NCI-H345 treated with DMSO at 0.1 percent for 48 hours (cell line): ENCODE data around the gene DDC.
"Not testable (repeated sequence)": the region's sequence is repeated elsewhere in the genome, so short reads cannot be mapped to it uniquely, and the experiment has no call there.

Experiments used
- DNase-seq: peaks from one replicate; lab custom pipeline; 2025; ENCODE audit not compliant: unreplicated experiment; lab: John Stamatoyannopoulos, UW

The DDC gene

GRCh38 chr7:50529093-50529862, 35.9 kb downstream of the DDC start:
- DNase-seq = no peak

GRCh38 chr7:50528266-50529092, 36.7 kb downstream of the DDC start:
- DNase-seq = no peak

- not testable (repeated sequence) for DNase-seq
Observed at GRCh38 chr7:50519350-50519749, 45.9 kb downstream of the DDC start.

- no peak for DNase-seq
Observed at GRCh38 chr7:50513166-50513871, 51.9 kb downstream of the DDC start.

GRCh38 chr7:50512384-50512783, 52.8 kb downstream of the DDC start:
- DNase-seq = no peak

- no peak for DNase-seq
Observed at GRCh38 chr7:50509459-50509858, 55.7 kb downstream of the DDC start.

GRCh38 chr7:50508471-50508943, 56.7 kb downstream of the DDC start:
- no peak for DNase-seq

- DNase-seq = no peak
Observed at GRCh38 chr7:50507898-50508470, 57.2 kb downstream of the DDC start.

- DNase-seq = no peak
Observed at GRCh38 chr7:50505553-50506210, 59.5 kb downstream of the DDC start.

GRCh38 chr7:50504646-50505546, 60.3 kb downstream of the DDC start:
- DNase-seq = no peak

GRCh38 chr7:50502947-50503346, 62.3 kb downstream of the DDC start:
- no peak for DNase-seq

GRCh38 chr7:50502001-50502684, 63.1 kb downstream of the DDC start:
- no peak for DNase-seq

- DNase-seq = no peak
Observed at GRCh38 chr7:50499092-50499491, 66.1 kb downstream of the DDC start.

GRCh38 chr7:50497968-50498367, 67.2 kb downstream of the DDC start:
- DNase-seq = no peak

- DNase-seq = no peak
Observed at GRCh38 chr7:50497068-50497642, 68.0 kb downstream of the DDC start.

GRCh38 chr7:50496569-50496968, 68.6 kb downstream of the DDC start:
- no peak for DNase-seq

GRCh38 chr7:50495746-50496145, 69.5 kb downstream of the DDC start:
- no peak for DNase-seq

- DNase-seq = no peak
Observed at GRCh38 chr7:50492770-50493519, 72.3 kb downstream of the DDC start.
